ENCODE measurements around the gene CETP. TPM values are rescaled to one million over a fixed set of nuclear protein-coding genes. Genes with fewer than 3 reads are reported as not detected.
A peak's percentile ranks its signal among the peaks of the same experiment; 100 is the strongest.

The CETP gene
- total and polyA plus RNA-seq, 2 of the 13 experiments (the other 11 are each of a cell fraction or from before 2014, with no cell fraction given), result 0.31 to 9.8 TPM

- TF ChIP-seq POLR2AphosphoS5 (IDR thresholded peaks at IDR 0.05; ENCODE audit: low read depth, low read length), result peak; percentile 16; the same call in 1 of the 2 replicates
- TF ChIP-seq POLR2A (IDR thresholded peaks at IDR 0.05; ENCODE audit: insufficient read depth in 1 of 2, low read depth in 2 of 2, low read length in 2 of 2), result 0 out of 4 replicates have a peak, but pooled peaks of 1 of the 2 experiments have one; percentile 2
- peak in 1 of 2 experiments; percentile 96; a peak in 2 of 4 replicates for TF ChIP-seq ATF4 (CRISPR knock-in tag; IDR thresholded peaks at IDR 0.05)
- no peak for TF ChIP-seq ZSCAN29 (CRISPR knock-in tag; conservative IDR thresholded peaks at IDR 0.05)
- TF ChIP-seq SOX6 (IDR thresholded peaks at IDR 0.05), result no peak
- peak; percentile 54; the same call in 1 of the 2 replicates for TF ChIP-seq SOX6 (CRISPR knock-in tag; IDR thresholded peaks at IDR 0.05)
- peak; percentile 42; the same call in 1 of the 2 replicates for TF ChIP-seq POLR2G (IDR thresholded peaks at IDR 0.05; ENCODE audit: low read depth, low read length)
- TF ChIP-seq ZNF124 (CRISPR knock-in tag; IDR thresholded peaks at IDR 0.05), result no peak
- TF ChIP-seq SSRP1 (CRISPR knock-in tag; IDR thresholded peaks at IDR 0.05), result peak; percentile 52; the same call in 1 of the 2 replicates
- peak; percentile 68 for TF ChIP-seq RBM22 (optimal IDR thresholded peaks at IDR 0.05; ENCODE audit: low read length)
- TF ChIP-seq RFXANK (CRISPR knock-in tag; IDR thresholded peaks at IDR 0.05), result no peak
- TF ChIP-seq CEBPG (CRISPR knock-in tag; IDR thresholded peaks at IDR 0.05), result peak; percentile 55; the same call in 1 of the 2 replicates
- Histone ChIP-seq H2AFZ (ENCODE audit: low read length) (no peak overlapping the region), H3K27ac (ENCODE audit: extremely low read length, insufficient read depth, low read length) (no peak overlapping the region), H3K9me3 (ENCODE audit: low read length) (no peaks in the 10 kb centered on the region), H3K79me2 (ENCODE audit: insufficient read depth, low read length) (peaks cover 66% of the 10 kb centered on the region), H3K4me3 (replicated peaks in 1 of 3; ENCODE audit: insufficient read depth in 1 of 3, low read depth in 2 of 3, low read length in 3 of 3) (no peak overlapping the region), H3K36me3 (replicated peaks in 1 of 2; ENCODE audit: control insufficient read depth in 1 of 2, insufficient read depth in 2 of 2, low read length in 2 of 2) (peaks cover 34 to 73% of the 10 kb centered on the region in 2 experiments), H3K4me2 (ENCODE audit: low read depth, low read length) (peak overlapping the region; percentile 90), H4K20me1 (ENCODE audit: insufficient read depth, low read length) (peaks cover 87% of the 10 kb centered on the region), H3K9ac (ENCODE audit: insufficient read depth, low read depth, low read length) (no peak overlapping the region; the same call in 1 of the 2 replicates), H3K27me3 (ENCODE audit: control insufficient read depth in 1 of 2, insufficient read depth in 2 of 2, low read length in 2 of 2) (no peaks in the 10 kb centered on the region; a peak in 1 of 5 replicates), H3K4me1 (ENCODE audit: insufficient read depth, low read length) (peaks cover 55% of the 10 kb centered on the region)
- ATAC-seq, result no peak
- FAIRE-seq, result no peak
- in situ Hi-C loops (cut with HindIII; ENCODE audit: extremely low pct_ligation_motif_present, low pct_unique_long_range_greater_than_20kb), result no loop called here
- 82% methylated on average over 5 of the region's 5 CpGs for WGBS (ENCODE audit: low lambda C conversion rate)
- no peak for DNase-seq (ENCODE audit: low spot score)
- intact Hi-C loops (cut with micrococcal nuclease; ENCODE audit: unreplicated experiment), result no loop called here
- ChIA-PET CTCF (ENCODE audit: low intra/inter-chr PET ratio, low total read pairs) (no interaction called here), POLR2A (interaction anchor here (1.2 to 4.3 kb wide), 6 partner anchors 9 to 329 kb away, joined by 3 to 17 read pairs (median 4); no protein-coding TSS in a partner anchor)
- BruUV-seq (replicated peaks), result no TSS peak
Measured at GRCh38 chr16:56936491-56936890, 25.3 kb upstream of the CETP start.
